Astrocyte (in vitro differentiated cells and primary cell): ENCODE data around the gene XYLB.

Source experiments
- EZH2 ChIP-seq: IDR thresholded peaks from 2 replicates; pipeline ENCODE4 v1.6.1; 2012; ENCODE audit warnings: mild to moderate bottlenecking, low read length, inconsistent platforms; ENCODE audit not compliant: insufficient read depth
- TF ChIP-seq, protein P1 (sequence below): IDR thresholded peaks from 2 replicates; pipeline ENCODE4 v1.5.1; 2011; ENCODE audit warnings: low read depth, mild to moderate bottlenecking, inconsistent platforms, low read length, moderate library complexity; ENCODE audit not compliant: insufficient read depth

DNA sequence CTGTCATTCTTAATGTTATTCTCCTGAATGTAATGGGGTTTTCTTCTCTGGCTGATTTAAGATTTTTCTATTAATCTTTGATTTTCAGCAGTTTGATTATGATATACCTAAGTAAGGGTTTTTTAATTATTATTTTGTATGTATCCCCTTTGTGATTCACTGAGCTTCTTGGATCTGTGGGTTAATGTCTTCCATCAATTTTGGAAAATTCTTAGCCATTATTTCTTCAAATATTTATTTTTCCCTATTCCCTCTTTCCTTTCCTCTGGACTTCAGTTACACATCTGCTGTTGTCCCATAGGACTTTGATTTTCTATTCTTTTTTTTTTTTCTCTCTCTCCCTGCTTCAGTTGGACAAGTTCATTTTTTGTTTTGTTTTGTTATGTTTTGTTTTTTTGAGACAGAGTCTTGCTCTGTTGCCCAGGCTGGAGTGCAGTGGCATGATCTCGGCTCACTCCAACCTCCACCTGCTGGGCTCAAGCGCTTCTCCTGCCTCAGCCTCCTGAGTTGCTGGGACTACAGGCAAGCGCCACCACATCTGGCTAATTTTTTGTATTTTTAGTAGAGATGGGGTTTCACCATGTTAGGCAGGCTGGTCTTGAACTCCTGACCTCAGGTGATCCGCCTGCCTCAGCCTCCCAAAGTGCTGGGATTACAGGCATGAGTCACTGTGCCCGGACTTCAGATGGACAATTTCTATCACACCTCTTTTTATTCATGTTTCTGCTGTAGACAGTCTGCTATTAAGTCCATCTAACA, 40.6 kb downstream of the XYLB start:
- TF ChIP-seq, protein P1, sequence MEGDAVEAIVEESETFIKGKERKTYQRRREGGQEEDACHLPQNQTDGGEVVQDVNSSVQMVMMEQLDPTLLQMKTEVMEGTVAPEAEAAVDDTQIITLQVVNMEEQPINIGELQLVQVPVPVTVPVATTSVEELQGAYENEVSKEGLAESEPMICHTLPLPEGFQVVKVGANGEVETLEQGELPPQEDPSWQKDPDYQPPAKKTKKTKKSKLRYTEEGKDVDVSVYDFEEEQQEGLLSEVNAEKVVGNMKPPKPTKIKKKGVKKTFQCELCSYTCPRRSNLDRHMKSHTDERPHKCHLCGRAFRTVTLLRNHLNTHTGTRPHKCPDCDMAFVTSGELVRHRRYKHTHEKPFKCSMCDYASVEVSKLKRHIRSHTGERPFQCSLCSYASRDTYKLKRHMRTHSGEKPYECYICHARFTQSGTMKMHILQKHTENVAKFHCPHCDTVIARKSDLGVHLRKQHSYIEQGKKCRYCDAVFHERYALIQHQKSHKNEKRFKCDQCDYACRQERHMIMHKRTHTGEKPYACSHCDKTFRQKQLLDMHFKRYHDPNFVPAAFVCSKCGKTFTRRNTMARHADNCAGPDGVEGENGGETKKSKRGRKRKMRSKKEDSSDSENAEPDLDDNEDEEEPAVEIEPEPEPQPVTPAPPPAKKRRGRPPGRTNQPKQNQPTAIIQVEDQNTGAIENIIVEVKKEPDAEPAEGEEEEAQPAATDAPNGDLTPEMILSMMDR: no peak
- TF ChIP-seq EZH2: no peak
